H9 (cell line): ENCODE measurements around the gene SH3TC1. TPM values are rescaled to one million over a fixed set of nuclear protein-coding genes. Genes with fewer than 3 reads are reported as not detected.

ENCODE experiments used
- DNase-seq: peaks from one replicate; pipeline ENCODE4 v3.0.0-alpha.2; 2017
- H2AFZ ChIP-seq: one replicate; pipeline ENCODE4 v1.6.1; 2013; ENCODE audit warnings: mild to moderate bottlenecking, low read length, control low read depth, moderate library complexity
- H2AK5ac ChIP-seq: 2 replicates; pipeline ENCODE4 v1.6.1; 2013; ENCODE audit warnings: low read length, control low read depth, mixed read lengths; ENCODE audit not compliant: insufficient read length
- H2BK120ac ChIP-seq: one replicate; pipeline ENCODE4 v1.6.1; 2013; ENCODE audit warnings: low read depth, mild to moderate bottlenecking, low read length, control low read depth, inconsistent platforms; ENCODE audit not compliant: poor library complexity, severe bottlenecking
- H2BK12ac ChIP-seq: 2 replicates; pipeline ENCODE4 v1.6.1; 2013; ENCODE audit warnings: low read length, control low read depth, mixed read lengths, low read depth; ENCODE audit not compliant: insufficient read length
- H2BK15ac ChIP-seq: 2 replicates; pipeline ENCODE4 v1.6.1; 2013; ENCODE audit warnings: low read depth, low read length, control low read depth
- H2BK20ac ChIP-seq: one replicate; pipeline ENCODE4 v1.6.1; 2013; ENCODE audit warnings: low read depth, mild to moderate bottlenecking, low read length, control low read depth, inconsistent platforms; ENCODE audit not compliant: poor library complexity, severe bottlenecking
- H2BK5ac ChIP-seq: 2 replicates; pipeline ENCODE4 v1.6.1; 2013; ENCODE audit warnings: low read length, control low read depth, mixed read lengths; ENCODE audit not compliant: insufficient read length
- H3K14ac ChIP-seq: 2 replicates; pipeline ENCODE4 v1.6.1; 2013; ENCODE audit warnings: low read length, control low read depth; ENCODE audit not compliant: insufficient read depth
- H3K18ac ChIP-seq: 2 replicates; pipeline ENCODE4 v1.6.1; 2013; ENCODE audit warnings: low read depth, mild to moderate bottlenecking, mixed read lengths, low read length, control low read depth; ENCODE audit not compliant: insufficient read length
- H3K23ac ChIP-seq: 2 replicates; pipeline ENCODE4 v1.6.1; 2013; ENCODE audit warnings: low read length, control low read depth, mixed read lengths, low read depth; ENCODE audit not compliant: insufficient read length
- H3K23me2 ChIP-seq: 2 replicates; pipeline ENCODE4 v1.6.1; 2013; ENCODE audit warnings: low read depth, mild to moderate bottlenecking, mixed read lengths, low read length, control low read depth; ENCODE audit not compliant: insufficient read length, poor library complexity, severe bottlenecking
- H3K27ac ChIP-seq: 2 replicates; pipeline ENCODE4 v1.5.1; 2013; ENCODE audit warnings: low read length, control low read depth, mixed read lengths, low read depth; ENCODE audit not compliant: insufficient read length
- H3K27me3 ChIP-seq: 2 replicates; pipeline ENCODE4 v1.6.1; 2013; ENCODE audit warnings: low read length, control low read depth, inconsistent platforms; ENCODE audit not compliant: insufficient read depth
- H3K4ac ChIP-seq: 2 replicates; pipeline ENCODE4 v1.6.1; 2013; ENCODE audit warnings: low read depth, mild to moderate bottlenecking, control low read depth, inconsistent platforms, low read length, moderate library complexity
- H3K4me1 ChIP-seq: 2 replicates; pipeline ENCODE4 v1.6.1; 2013; ENCODE audit warnings: low read length, control low read depth, inconsistent platforms; ENCODE audit not compliant: insufficient read depth
- H3K4me2 ChIP-seq: 2 replicates; pipeline ENCODE4 v1.6.1; 2013; ENCODE audit warnings: low read length, control low read depth, mixed read lengths; ENCODE audit not compliant: insufficient read length, insufficient read depth
- H3K56ac ChIP-seq: 2 replicates; pipeline ENCODE4 v1.6.1; 2013; ENCODE audit warnings: low read depth, mild to moderate bottlenecking, mixed read lengths, low read length, control low read depth; ENCODE audit not compliant: insufficient read length
- H3K79me1 ChIP-seq: 2 replicates; pipeline ENCODE4 v1.6.1; 2013; ENCODE audit warnings: low read depth, mild to moderate bottlenecking, moderate library complexity, low read length, control low read depth, inconsistent platforms; ENCODE audit not compliant: insufficient read depth, poor library complexity, severe bottlenecking
- H3K79me2 ChIP-seq: 2 replicates; pipeline ENCODE4 v1.6.1; 2013; ENCODE audit warnings: low read length, control low read depth, inconsistent platforms; ENCODE audit not compliant: insufficient read depth
- H3K9ac ChIP-seq: 2 replicates; pipeline ENCODE4 v1.6.1; 2013; ENCODE audit warnings: low read length, control low read depth, mixed read lengths; ENCODE audit not compliant: insufficient read length; ENCODE audit errors: extremely low read depth
- H3K9me3 ChIP-seq: one replicate; pipeline ENCODE4 v1.6.1; 2013; ENCODE audit warnings: low read depth, low read length, inconsistent platforms; ENCODE audit not compliant: control insufficient read depth
- H3T11ph ChIP-seq: one replicate; pipeline ENCODE4 v1.6.1; 2013; ENCODE audit warnings: mild to moderate bottlenecking, low read length, control low read depth, inconsistent platforms
- H4K20me1 ChIP-seq: one replicate; pipeline ENCODE4 v1.6.1; 2013; ENCODE audit not compliant: control insufficient read depth, insufficient read length, insufficient read depth
- H4K5ac ChIP-seq: 2 replicates; pipeline ENCODE4 v1.6.1; 2013; ENCODE audit warnings: low read depth, mild to moderate bottlenecking, mixed read lengths, low read length, control low read depth; ENCODE audit not compliant: insufficient read length
- H4K8ac ChIP-seq: replicated peaks from 2 replicates; pipeline ENCODE4 v1.6.1; 2013; ENCODE audit warnings: low read length, control low read depth, mixed read lengths, low read depth; ENCODE audit not compliant: insufficient read length
- H4K91ac ChIP-seq: 2 replicates; pipeline ENCODE4 v1.6.1; 2013; ENCODE audit warnings: low read depth, mild to moderate bottlenecking, moderate library complexity, mixed read lengths, low read length, control low read depth; ENCODE audit not compliant: insufficient read length
- H3K27ac Mint-ChIP-seq, 3 experiments: 2 replicates in 2 of 3; 3 replicates in 1 of 3; pipeline ENCODE4 v1.8.0; 2020 to 2021; ENCODE audit warnings: mixed read lengths in 3 of 3, mild to moderate bottlenecking in 1 of 3, moderate library complexity in 1 of 3
- H3K27me3 Mint-ChIP-seq: 2 replicates; pipeline ENCODE4 v1.8.0; 2021; ENCODE audit warnings: low read depth, mild to moderate bottlenecking, moderate library complexity, mixed read lengths
- H3K36me3 Mint-ChIP-seq, 3 experiments: 2 replicates in 2 of 3; 3 replicates in 1 of 3; pipeline ENCODE4 v1.8.0; 2020 to 2021; ENCODE audit warnings: low read depth in 3 of 3, mixed read lengths in 3 of 3; ENCODE audit not compliant: insufficient read depth in 1 of 3
- H3K4me1 Mint-ChIP-seq, 2 experiments: 2 replicates each; pipeline ENCODE4 v1.8.0; 2020; ENCODE audit warnings: mixed read lengths in 2 of 2
- H3K4me3 Mint-ChIP-seq, 2 experiments: 2 replicates in 1 of 2; 3 replicates in 1 of 2; pipeline ENCODE4 v1.8.0; 2020 to 2021; ENCODE audit warnings: mild to moderate bottlenecking in 2 of 2, mixed read lengths in 2 of 2, moderate library complexity in 1 of 2
- H3K9me3 Mint-ChIP-seq, 2 experiments: 2 replicates in 1 of 2; 3 replicates in 1 of 2; pipeline ENCODE4 v1.8.0; 2020; ENCODE audit warnings: mild to moderate bottlenecking in 2 of 2, mixed read lengths in 2 of 2, moderate library complexity in 1 of 2
- WGBS: extraction: QIAGEN DNeasy Blood & Tissue Kit; methylation state at CpG from one replicate; pipeline ENCODE4 v1.1.7; 2013; ENCODE audit warnings: missing lambda C conversion rate, low lambda C conversion rate, mixed read lengths; ENCODE audit not compliant: insufficient read length; ENCODE audit errors: extremely low coverage; 5-methylcytosine and 5-hydroxymethylcytosine counted together
- total RNA-seq: library from RNA; stranded (reverse); gene quantifications from 2 replicates; pipeline ENCODE4 v1.2.1, GENCODE V29; 2021
- TF ChIP-seq, protein P1 (sequence below): fragments of 200-600 bp; sonication (generic); conservative IDR thresholded peaks from 3 replicates; pipeline ENCODE4 v1.8.0; 2021; ENCODE audit warnings: antibody characterized with exemption, mild to moderate bottlenecking

SH3TC1 gene
- total RNA-seq, 1 experiment from 2014 or later, result 0.74 TPM

- Histone ChIP-seq H3K56ac (no peak overlapping the region), H3T11ph (no peak overlapping the region), H3K4me2 (no peak overlapping the region), H3K14ac (no peak overlapping the region), H2BK12ac (no peak overlapping the region), H3K79me2 (no peaks in the 10 kb centered on the region), H2AK5ac (no peak overlapping the region), H2BK5ac (no peak overlapping the region), H3K4ac (no peak overlapping the region), H2BK15ac (no peak overlapping the region), H4K20me1 (no peaks in the 10 kb centered on the region), H4K8ac (no peak overlapping the region), H3K27ac (no peak overlapping the region), H3K23ac (no peak overlapping the region), H2BK20ac (no peak overlapping the region), H3K18ac (no peak overlapping the region), H3K23me2 (no peaks in the 10 kb centered on the region), H3K9ac (no peak overlapping the region), H3K27me3 (no peaks in the 10 kb centered on the region), H3K79me1 (no peaks in the 10 kb centered on the region), H2BK120ac (no peak overlapping the region), H2AFZ (no peak overlapping the region), H4K5ac (no peak overlapping the region), H3K9me3 (no peaks in the 10 kb centered on the region), H4K91ac (no peak overlapping the region), H3K4me1 (no peaks in the 10 kb centered on the region)
- H3K27ac Mint-ChIP-seq, result no peak overlapping the region
- TF ChIP-seq, protein P1, sequence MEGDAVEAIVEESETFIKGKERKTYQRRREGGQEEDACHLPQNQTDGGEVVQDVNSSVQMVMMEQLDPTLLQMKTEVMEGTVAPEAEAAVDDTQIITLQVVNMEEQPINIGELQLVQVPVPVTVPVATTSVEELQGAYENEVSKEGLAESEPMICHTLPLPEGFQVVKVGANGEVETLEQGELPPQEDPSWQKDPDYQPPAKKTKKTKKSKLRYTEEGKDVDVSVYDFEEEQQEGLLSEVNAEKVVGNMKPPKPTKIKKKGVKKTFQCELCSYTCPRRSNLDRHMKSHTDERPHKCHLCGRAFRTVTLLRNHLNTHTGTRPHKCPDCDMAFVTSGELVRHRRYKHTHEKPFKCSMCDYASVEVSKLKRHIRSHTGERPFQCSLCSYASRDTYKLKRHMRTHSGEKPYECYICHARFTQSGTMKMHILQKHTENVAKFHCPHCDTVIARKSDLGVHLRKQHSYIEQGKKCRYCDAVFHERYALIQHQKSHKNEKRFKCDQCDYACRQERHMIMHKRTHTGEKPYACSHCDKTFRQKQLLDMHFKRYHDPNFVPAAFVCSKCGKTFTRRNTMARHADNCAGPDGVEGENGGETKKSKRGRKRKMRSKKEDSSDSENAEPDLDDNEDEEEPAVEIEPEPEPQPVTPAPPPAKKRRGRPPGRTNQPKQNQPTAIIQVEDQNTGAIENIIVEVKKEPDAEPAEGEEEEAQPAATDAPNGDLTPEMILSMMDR, result no peak
- H3K36me3 Mint-ChIP-seq, result no peaks in the 10 kb centered on the region
- WGBS, result no CpG with 5 or more reads among the region's 10 CpGs
- H3K4me1 Mint-ChIP-seq, result peaks cover 2 to 9% of the 10 kb centered on the region in 2 experiments; a peak in 2 of 4 replicates
- no peak for DNase-seq
- peaks cover 7% of the 10 kb centered on the region for H3K27me3 Mint-ChIP-seq
- no peaks in the 10 kb centered on the region for H3K9me3 Mint-ChIP-seq
- H3K4me3 Mint-ChIP-seq, result no peak overlapping the region
Measured at GRCh38 chr4:8242782-8243560, 43.9 kb downstream of the SH3TC1 start.
